ENCODE results near the gene WDR11.

Gene WDR11

DNA sequence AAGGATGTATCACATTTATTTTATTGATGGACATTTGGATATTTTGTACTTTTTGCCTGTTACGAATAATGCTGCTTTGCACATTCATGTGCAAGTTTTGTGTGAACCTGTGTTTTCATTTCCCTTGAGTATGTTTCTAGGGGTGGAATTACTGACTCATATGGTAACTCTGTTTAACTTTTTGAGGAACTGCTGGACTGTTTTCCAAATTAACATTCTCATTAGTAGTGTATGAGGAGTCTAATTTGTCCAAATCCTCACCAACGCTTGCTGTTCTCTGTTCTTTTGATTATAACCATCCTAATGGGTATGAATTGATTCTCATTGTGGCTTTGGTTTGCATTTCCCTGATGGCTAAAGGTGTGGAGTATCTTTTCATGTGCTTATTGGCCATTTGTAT, 3.2 kb downstream of the WDR11 start:
- no peak for DNase-seq (ENCODE audit: extremely low read depth, low read depth)
- no peak for TF ChIP-seq CTCF (IDR thresholded peaks at IDR 0.05; ENCODE audit: low read depth, low read length)

GRCh38 chr10:120861178-120861855, 10.2 kb downstream of the WDR11 start:
- TF ChIP-seq CTCF (IDR thresholded peaks at IDR 0.05; ENCODE audit: low read depth, low read length), result no peak
- DNase-seq (ENCODE audit: extremely low read depth, low read depth), result no peak

DNA sequence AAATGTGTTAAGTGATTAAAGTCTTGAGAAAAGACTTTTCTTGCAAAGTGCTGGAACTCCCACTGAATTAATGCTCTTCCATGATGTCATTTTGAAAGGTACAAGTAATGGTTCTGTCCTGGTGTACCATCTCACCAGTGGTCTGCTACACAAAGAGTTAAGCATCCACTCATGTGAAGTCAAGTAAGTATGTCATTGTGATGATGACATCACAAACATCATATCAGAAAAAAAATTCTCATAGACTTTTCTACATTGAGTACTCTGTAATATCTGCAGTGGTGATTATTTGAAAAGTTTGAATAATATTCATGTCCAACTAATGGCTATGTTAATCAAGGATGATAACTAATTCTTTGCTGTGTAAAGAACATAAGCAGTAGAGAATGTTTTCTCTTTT, 22.6 kb downstream of the WDR11 start:
- no peak for TF ChIP-seq CTCF (IDR thresholded peaks at IDR 0.05; ENCODE audit: low read depth, low read length)
- no peak for DNase-seq (ENCODE audit: extremely low read depth, low read depth)

DNA sequence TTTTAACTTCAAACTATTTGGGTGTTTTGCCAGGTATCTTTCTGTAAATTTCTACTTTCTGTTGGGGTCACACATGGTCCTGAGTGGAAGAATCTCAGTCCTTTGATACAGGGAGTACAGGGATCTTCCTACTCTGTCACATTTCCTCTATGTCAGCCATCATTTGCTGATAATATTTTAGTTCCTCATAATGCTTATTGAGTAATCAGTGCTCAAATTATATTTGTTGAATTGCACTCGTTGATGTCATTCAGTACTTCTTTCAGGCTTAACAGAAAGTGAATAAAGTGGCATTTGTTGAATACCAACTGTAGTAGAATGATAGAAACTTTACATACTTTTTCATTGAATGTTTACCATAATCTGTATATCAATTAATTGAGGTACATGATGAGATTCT, 31.9 kb downstream of the WDR11 start:
- TF ChIP-seq CTCF (IDR thresholded peaks at IDR 0.05; ENCODE audit: low read depth, low read length), result no peak

GRCh38 chr10:120887482-120887881, 36.3 kb downstream of the WDR11 start:
- DNase-seq (ENCODE audit: extremely low read depth, low read depth), result no peak
- TF ChIP-seq CTCF (IDR thresholded peaks at IDR 0.05; ENCODE audit: low read depth, low read length), result no peak

More for the DNA sequence above, 31.9 kb downstream of the WDR11 start:
- DNase-seq (ENCODE audit: extremely low read depth, low read depth), result no peak

- peak; percentile 55 for DNase-seq (ENCODE audit: extremely low read depth, low read depth)
- no peak for TF ChIP-seq CTCF (IDR thresholded peaks at IDR 0.05; ENCODE audit: low read depth, low read length)
Measured at GRCh38 chr10:120891365-120891764, 40.2 kb downstream of the WDR11 start.

- no peak for DNase-seq (ENCODE audit: extremely low read depth, low read depth)
- no peak for TF ChIP-seq CTCF (IDR thresholded peaks at IDR 0.05; ENCODE audit: low read depth, low read length)
Measured at GRCh38 chr10:120894556-120894955, 43.4 kb downstream of the WDR11 start.

Measured in AG09319 (cell line).